HEK293 (cell line): ENCODE results near the gene NARF.

ENCODE experiments used
- EGR2 ChIP-seq: fragments of 450-650 bp; formaldehyde crosslinking; IDR thresholded peaks from 2 replicates; pipeline ENCODE4 v1.5.1; 2016; ENCODE audit warnings: low read depth, missing biosample characterization, missing genetic modification characterization
- GLI2 ChIP-seq: fragments of 450-650 bp; formaldehyde crosslinking; IDR thresholded peaks from 2 replicates; pipeline ENCODE4; 2017; ENCODE audit warnings: missing biosample characterization, missing genetic modification characterization, low read depth, borderline replicate concordance
- GLIS1 ChIP-seq: fragments of 450-650 bp; formaldehyde crosslinking; IDR thresholded peaks from 2 replicates; pipeline ENCODE4 v1.5.1; 2016; ENCODE audit warnings: missing biosample characterization, missing genetic modification characterization
- IKZF3 ChIP-seq: fragments of 450-650 bp; IDR thresholded peaks from 2 replicates; pipeline ENCODE4 v1.5.0; 2018; ENCODE audit warnings: missing biosample characterization, mild to moderate bottlenecking, missing genetic modification characterization, moderate library complexity
- INSM2 ChIP-seq: fragments of 450-650 bp; formaldehyde crosslinking; IDR thresholded peaks from 2 replicates; pipeline ENCODE4 v1.5.1; 2016; ENCODE audit warnings: missing biosample characterization, missing genetic modification characterization
- KLF7 ChIP-seq: fragments of 450-650 bp; formaldehyde crosslinking; IDR thresholded peaks from 2 replicates; pipeline ENCODE4 v1.5.1; 2016; ENCODE audit warnings: missing biosample characterization, missing genetic modification characterization, borderline replicate concordance
- SALL2 ChIP-seq: fragments of 450-650 bp; formaldehyde crosslinking; IDR thresholded peaks from 2 replicates; pipeline ENCODE4 v1.5.0; 2017; ENCODE audit warnings: missing biosample characterization, mild to moderate bottlenecking, missing genetic modification characterization, borderline replicate concordance
- ZNF112 ChIP-seq: fragments of 450-650 bp; formaldehyde crosslinking; IDR thresholded peaks from 2 replicates; pipeline ENCODE4 v1.5.0; 2017; ENCODE audit warnings: missing biosample characterization, missing genetic modification characterization
- ZNF2 ChIP-seq: fragments of 450-650 bp; formaldehyde crosslinking; IDR thresholded peaks from 2 replicates; pipeline ENCODE4 v1.5.1; 2016; ENCODE audit warnings: missing biosample characterization, missing genetic modification characterization
- ZNF214 ChIP-seq: fragments of 450-650 bp; formaldehyde crosslinking; IDR thresholded peaks from 2 replicates; pipeline ENCODE4 v1.5.1; 2017; ENCODE audit warnings: missing biosample characterization, mild to moderate bottlenecking, missing genetic modification characterization, borderline replicate concordance
- ZNF221 ChIP-seq: fragments of 450-650 bp; formaldehyde crosslinking; IDR thresholded peaks from 2 replicates; pipeline ENCODE4 v1.5.1; 2017; ENCODE audit warnings: missing biosample characterization, missing genetic modification characterization, borderline replicate concordance
- ZNF266 ChIP-seq: fragments of 450-650 bp; formaldehyde crosslinking; IDR thresholded peaks from 2 replicates; pipeline ENCODE4 v1.5.1; 2016; ENCODE audit warnings: missing biosample characterization, missing genetic modification characterization, low read depth
- ZNF280D ChIP-seq: fragments of 450-650 bp; formaldehyde crosslinking; IDR thresholded peaks from 2 replicates; pipeline ENCODE4 v1.5.1; 2016; ENCODE audit warnings: missing biosample characterization, missing genetic modification characterization
- ZNF292 ChIP-seq: fragments of 450-650 bp; formaldehyde crosslinking; IDR thresholded peaks from 2 replicates; pipeline ENCODE4 v1.5.1; 2016; ENCODE audit warnings: low read depth, missing biosample characterization, missing genetic modification characterization, borderline replicate concordance
- ZNF37A ChIP-seq: fragments of 450-650 bp; IDR thresholded peaks from 2 replicates; pipeline ENCODE4 v1.5.1; 2018; ENCODE audit warnings: missing biosample characterization, missing genetic modification characterization
- ZNF501 ChIP-seq: fragments of 450-650 bp; formaldehyde crosslinking; IDR thresholded peaks from 2 replicates; pipeline ENCODE4 v1.5.1; 2016; ENCODE audit warnings: missing biosample characterization, missing genetic modification characterization
- ZNF513 ChIP-seq: fragments of 450-650 bp; IDR thresholded peaks from 2 replicates; pipeline ENCODE4 v1.5.1; 2018; ENCODE audit warnings: missing biosample characterization, missing genetic modification characterization
- ZNF555 ChIP-seq: fragments of 450-650 bp; formaldehyde crosslinking; conservative IDR thresholded peaks from 2 replicates; pipeline ENCODE4 v1.5.1; 2017; ENCODE audit warnings: missing biosample characterization, mild to moderate bottlenecking, missing genetic modification characterization, inconsistent platforms
- ZNF621 ChIP-seq: fragments of 450-650 bp; formaldehyde crosslinking; IDR thresholded peaks from 2 replicates; pipeline ENCODE4 v1.5.1; 2017; ENCODE audit warnings: missing biosample characterization, missing genetic modification characterization
- ZNF645 ChIP-seq: fragments of 450-650 bp; formaldehyde crosslinking; IDR thresholded peaks from 2 replicates; pipeline ENCODE4; 2016; ENCODE audit warnings: missing biosample characterization, missing genetic modification characterization
- ZNF658 ChIP-seq: fragments of 450-650 bp; formaldehyde crosslinking; IDR thresholded peaks from 2 replicates; pipeline ENCODE4; 2016; ENCODE audit warnings: missing biosample characterization, missing genetic modification characterization
- ZNF792 ChIP-seq: fragments of 450-650 bp; formaldehyde crosslinking; IDR thresholded peaks from 2 replicates; pipeline ENCODE4 v1.5.1; 2016; ENCODE audit warnings: missing biosample characterization, missing genetic modification characterization
- ZSCAN30 ChIP-seq: fragments of 450-650 bp; IDR thresholded peaks from 2 replicates; pipeline ENCODE4 v1.5.1; 2018; ENCODE audit warnings: missing biosample characterization, mild to moderate bottlenecking, missing genetic modification characterization, moderate library complexity
- TF ChIP-seq, protein P1 (sequence below): fragments of 450-650 bp; formaldehyde crosslinking; IDR thresholded peaks from 2 replicates; pipeline ENCODE4 v1.5.1; 2017; ENCODE audit warnings: missing biosample characterization, missing genetic modification characterization
- TF ChIP-seq, protein P2 (sequence below): fragments of 450-650 bp; formaldehyde crosslinking; IDR thresholded peaks from 2 replicates; pipeline ENCODE4 v1.5.1; 2016; ENCODE audit warnings: missing biosample characterization, missing genetic modification characterization, low read depth
- TF ChIP-seq, protein P3 (sequence below): fragments of 450-650 bp; formaldehyde crosslinking; IDR thresholded peaks from 2 replicates; pipeline ENCODE4 v1.5.1; 2016; ENCODE audit warnings: missing biosample characterization, missing genetic modification characterization

Gene NARF

DNA sequence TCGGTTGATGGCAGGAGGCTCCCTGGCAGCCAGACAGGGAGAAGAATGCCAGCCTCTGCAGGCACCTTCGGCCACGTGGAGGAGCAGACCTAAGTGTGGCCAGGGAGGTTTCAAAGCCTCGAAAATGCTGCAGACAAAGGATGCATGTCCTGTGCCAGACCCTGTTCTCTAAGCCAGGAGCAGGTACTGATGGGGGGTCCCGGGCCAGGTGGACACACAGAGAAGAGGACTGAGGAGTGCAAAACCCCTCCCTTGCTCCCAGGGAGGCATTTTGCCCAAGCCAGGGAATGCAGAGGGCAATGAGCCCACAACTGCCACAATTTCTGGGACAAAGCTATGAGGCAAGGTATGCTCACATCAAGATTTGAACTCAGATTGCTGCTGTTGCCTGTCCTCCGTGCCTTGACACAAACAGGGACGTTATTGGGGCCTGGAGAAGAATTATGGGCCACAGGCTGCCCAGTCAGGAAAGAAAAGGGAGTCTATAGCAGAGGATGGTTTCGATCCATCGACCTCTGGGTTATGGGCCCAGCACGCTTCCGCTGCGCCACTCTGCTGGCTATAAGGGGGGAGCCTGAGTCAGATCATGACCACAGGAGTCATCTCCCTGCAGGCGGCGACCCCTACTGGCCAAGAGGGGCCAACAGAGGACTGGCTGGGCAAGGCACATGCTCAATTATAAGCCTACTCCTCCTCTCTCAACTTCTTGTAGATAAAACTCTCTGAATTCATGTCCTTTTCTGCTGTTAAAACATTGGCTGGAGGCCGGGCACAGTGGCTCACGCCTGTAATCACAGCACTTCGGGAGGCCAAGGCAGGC is 35.9 kb downstream of the NARF start (continued):
- no peak for TF ChIP-seq ZNF645 (tag by site-specific recombination)
- no peak for TF ChIP-seq ZNF214 (tag by site-specific recombination)
- TF ChIP-seq GLIS1 = peak; percentile 74
- TF ChIP-seq ZSCAN30 = peak; percentile 98
- peak; percentile 100 for TF ChIP-seq IKZF3
- TF ChIP-seq ZNF555 (tag by site-specific recombination) = no peak
- TF ChIP-seq ZNF280D = no peak
- peak; percentile 98 for TF ChIP-seq ZNF2 (tag by site-specific recombination)
- no peak; the same call in 1 of the 2 replicates for TF ChIP-seq GLI2 (tag by site-specific recombination)
- no peak for TF ChIP-seq EGR2 (tag by site-specific recombination)
- peak; percentile 69; the same call in 1 of the 2 replicates for TF ChIP-seq KLF7 (tag by site-specific recombination)
- peak; percentile 56 for TF ChIP-seq ZNF513 (tag by site-specific recombination)
- TF ChIP-seq ZNF112 (tag by site-specific recombination) = no peak
- TF ChIP-seq SALL2 = 0 out of 2 replicates have a peak, but pooled peaks have one; percentile 78
- 0 out of 2 replicates have a peak, but pooled peaks have one; percentile 1 for TF ChIP-seq ZNF266 (tag by site-specific recombination)
- TF ChIP-seq ZNF658 (tag by site-specific recombination) = no peak
- TF ChIP-seq, protein P1, sequence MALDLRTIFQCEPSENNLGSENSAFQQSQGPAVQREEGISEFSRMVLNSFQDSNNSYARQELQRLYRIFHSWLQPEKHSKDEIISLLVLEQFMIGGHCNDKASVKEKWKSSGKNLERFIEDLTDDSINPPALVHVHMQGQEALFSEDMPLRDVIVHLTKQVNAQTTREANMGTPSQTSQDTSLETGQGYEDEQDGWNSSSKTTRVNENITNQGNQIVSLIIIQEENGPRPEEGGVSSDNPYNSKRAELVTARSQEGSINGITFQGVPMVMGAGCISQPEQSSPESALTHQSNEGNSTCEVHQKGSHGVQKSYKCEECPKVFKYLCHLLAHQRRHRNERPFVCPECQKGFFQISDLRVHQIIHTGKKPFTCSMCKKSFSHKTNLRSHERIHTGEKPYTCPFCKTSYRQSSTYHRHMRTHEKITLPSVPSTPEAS (tag by site-specific recombination) = peak; percentile 55
- peak; percentile 72 for TF ChIP-seq INSM2 (tag by site-specific recombination)
- TF ChIP-seq ZNF501 (tag by site-specific recombination) = peak; percentile 84; the same call in 1 of the 2 replicates
- TF ChIP-seq ZNF792 (tag by site-specific recombination) = peak; percentile 33; the same call in 1 of the 2 replicates
- TF ChIP-seq, protein P2, sequence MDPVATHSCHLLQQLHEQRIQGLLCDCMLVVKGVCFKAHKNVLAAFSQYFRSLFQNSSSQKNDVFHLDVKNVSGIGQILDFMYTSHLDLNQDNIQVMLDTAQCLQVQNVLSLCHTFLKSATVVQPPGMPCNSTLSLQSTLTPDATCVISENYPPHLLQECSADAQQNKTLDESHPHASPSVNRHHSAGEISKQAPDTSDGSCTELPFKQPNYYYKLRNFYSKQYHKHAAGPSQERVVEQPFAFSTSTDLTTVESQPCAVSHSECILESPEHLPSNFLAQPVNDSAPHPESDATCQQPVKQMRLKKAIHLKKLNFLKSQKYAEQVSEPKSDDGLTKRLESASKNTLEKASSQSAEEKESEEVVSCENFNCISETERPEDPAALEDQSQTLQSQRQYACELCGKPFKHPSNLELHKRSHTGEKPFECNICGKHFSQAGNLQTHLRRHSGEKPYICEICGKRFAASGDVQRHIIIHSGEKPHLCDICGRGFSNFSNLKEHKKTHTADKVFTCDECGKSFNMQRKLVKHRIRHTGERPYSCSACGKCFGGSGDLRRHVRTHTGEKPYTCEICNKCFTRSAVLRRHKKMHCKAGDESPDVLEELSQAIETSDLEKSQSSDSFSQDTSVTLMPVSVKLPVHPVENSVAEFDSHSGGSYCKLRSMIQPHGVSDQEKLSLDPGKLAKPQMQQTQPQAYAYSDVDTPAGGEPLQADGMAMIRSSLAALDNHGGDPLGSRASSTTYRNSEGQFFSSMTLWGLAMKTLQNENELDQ = no peak
- no peak for TF ChIP-seq ZNF292 (tag by site-specific recombination)
- no peak for TF ChIP-seq ZNF37A (tag by site-specific recombination)
- TF ChIP-seq ZNF221 = 0 out of 2 replicates have a peak, but pooled peaks have one; percentile 76
- no peak for TF ChIP-seq ZNF621 (tag by site-specific recombination)
- TF ChIP-seq, protein P3, sequence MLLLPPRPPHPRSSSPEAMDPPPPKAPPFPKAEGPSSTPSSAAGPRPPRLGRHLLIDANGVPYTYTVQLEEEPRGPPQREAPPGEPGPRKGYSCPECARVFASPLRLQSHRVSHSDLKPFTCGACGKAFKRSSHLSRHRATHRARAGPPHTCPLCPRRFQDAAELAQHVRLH (tag by site-specific recombination) = no peak; the same call in 1 of the 2 replicates
